Posterior cingulate gyrus (tissue), 11 donors: Measurements from ENCODE around the gene PLD1.
"Not testable (repeated sequence)": the region's sequence is repeated elsewhere in the genome, so short reads cannot be mapped to it uniquely, and the experiment has no call there.

Experiments used
- DNase-seq, 10 donors: peaks; one replicate each; pipeline versions ENCODE4 v3.0.0 to v3.0.0-alpha.2; 2020 to 2021; ENCODE audit warnings: mixed read lengths in 3 of 10
- intact Hi-C: fragments of 100-400 bp; cut with DNase I; formaldehyde crosslinking; loops from one replicate; pipeline ENCODE4 v1.15.1; 2023

The PLD1 gene

GRCh38 chr3:171649267-171649666 lies 161.0 kb downstream of the PLD1 start:
- DNase-seq = no peak
- intact Hi-C loops = loop anchor here (5.0 to 10.0 kb wide), 2 partner anchors 183 to 386 kb away; partner anchors contain the start of gene FNDC3B

- DNase-seq = no peak
- intact Hi-C loops = loop anchor here (5.0 to 10.0 kb wide), 2 partner anchors 184 to 387 kb away; partner anchors contain the start of gene FNDC3B
Measured at GRCh38 chr3:171648069-171648468, 162.2 kb downstream of the PLD1 start.

GRCh38 chr3:171646357-171647133 lies 163.7 kb downstream of the PLD1 start:
- DNase-seq = no peak
- intact Hi-C loops = loop anchor here (1.0 to 10.0 kb wide), 4 partner anchors 126 to 694 kb away; partner anchors contain the start of gene FNDC3B

- no peak for DNase-seq
- intact Hi-C loops = loop anchor here (5.0 to 10.0 kb wide), 2 partner anchors 188 to 390 kb away; partner anchors contain the start of gene FNDC3B
Measured at GRCh38 chr3:171644681-171645080, 165.6 kb downstream of the PLD1 start.

- no peak for DNase-seq
- intact Hi-C loops = loop anchor here (10.0 kb wide), 1 partner anchor 391 kb away; the partner anchor contains the start of gene FNDC3B
Measured at GRCh38 chr3:171643681-171644080, 166.6 kb downstream of the PLD1 start.

- DNase-seq = no peak
- intact Hi-C loops = loop anchor here (10.0 kb wide), 1 partner anchor 392 kb away; the partner anchor contains the start of gene FNDC3B
Measured at GRCh38 chr3:171643033-171643432, 167.2 kb downstream of the PLD1 start.

- DNase-seq = no peak
- intact Hi-C loops = loop anchor here (10.0 kb wide), 1 partner anchor 394 kb away; the partner anchor contains the start of gene FNDC3B
Measured at GRCh38 chr3:171640520-171641412, 169.5 kb downstream of the PLD1 start.

GRCh38 chr3:171636666-171637065 lies 173.6 kb downstream of the PLD1 start:
- DNase-seq = no peak
- intact Hi-C loops = no loop called here

- no peak for DNase-seq
- intact Hi-C loops = no loop called here
Measured at GRCh38 chr3:171632766-171633165, 177.5 kb downstream of the PLD1 start.

- DNase-seq, intact Hi-C loops: not testable (repeated sequence)
Measured at GRCh38 chr3:171626799-171627198, 183.5 kb downstream of the PLD1 start.

- no peak for DNase-seq
- intact Hi-C loops = no loop called here
Measured at GRCh38 chr3:171622126-171622525, 188.2 kb downstream of the PLD1 start.

- DNase-seq = no peak
- intact Hi-C loops = no loop called here
Measured at GRCh38 chr3:171620825-171621434, 189.4 kb downstream of the PLD1 start.

- intact Hi-C loops = no loop called here
- DNase-seq = no peak
Measured at GRCh38 chr3:171616798-171617197, 193.5 kb downstream of the PLD1 start.

- intact Hi-C loops = no loop called here
- no peak for DNase-seq
Measured at GRCh38 chr3:171615686-171616085, 194.6 kb downstream of the PLD1 start.

GRCh38 chr3:171615281-171615680 lies 195.0 kb downstream of the PLD1 start:
- DNase-seq = no peak
- intact Hi-C loops = no loop called here

- DNase-seq = peak in 4 of 10 donors; percentile 11 to 86 (median 45)
- intact Hi-C loops = no loop called here
Measured at GRCh38 chr3:171614318-171614921, 195.9 kb downstream of the PLD1 start.

GRCh38 chr3:171607452-171607851 lies 202.8 kb downstream of the PLD1 start:
- intact Hi-C loops = no loop called here
- DNase-seq = no peak

GRCh38 chr3:171606151-171606751 lies 204.0 kb downstream of the PLD1 start:
- intact Hi-C loops = no loop called here
- DNase-seq = no peak

GRCh38 chr3:171604370-171604769 lies 205.9 kb downstream of the PLD1 start:
- intact Hi-C loops = no loop called here
- no peak for DNase-seq

- no peak for DNase-seq
- intact Hi-C loops = no loop called here
Measured at GRCh38 chr3:171602072-171602471, 208.2 kb downstream of the PLD1 start.
